SK-MEL-5 (cell line): ENCODE results near the gene ADNP2. TPM values are rescaled to one million over a fixed set of nuclear protein-coding genes. Genes with fewer than 3 reads are reported as not detected.

Experiments used
- DNase-seq: peaks from one replicate; pipeline ENCODE4 v3.0.0-alpha.2; 2016; ENCODE audit warnings: low read depth, low spot score
- in situ Hi-C: cut with HindIII; loops from 2 replicates; pipeline ENCODE4 v1.10.0; 2016; ENCODE audit warnings: low sequenced_read_pairs, high pct_unique_total_duplicates, low pct_unique_long_range_greater_than_20kb
- total RNA-seq: library from RNA; depleted of rRNA; stranded (reverse); fragments of >200 nt; shearing (Covaris generic); gene quantifications from 2 replicates; pipeline ENCODE4 v1.2.3, GENCODE V29; 2014; rRNA removed

ADNP2 gene
- total RNA-seq, 1 experiment from 2014 or later: 13.3 TPM

GRCh38 chr18:80178935-80179818 is 70.1 kb downstream of the ADNP2 start:
- no peak for DNase-seq
- in situ Hi-C loops: no loop called here

- DNase-seq: no peak
- in situ Hi-C loops: no loop called here
Observed at GRCh38 chr18:80179857-80180558, 70.9 kb downstream of the ADNP2 start.

GRCh38 chr18:80180778-80181564 is 71.9 kb downstream of the ADNP2 start:
- in situ Hi-C loops: no loop called here
- no peak for DNase-seq

- DNase-seq: no peak
- in situ Hi-C loops: no loop called here
Observed at GRCh38 chr18:80181642-80182461, 72.8 kb downstream of the ADNP2 start.

- no peak for DNase-seq
- in situ Hi-C loops: no loop called here
Observed at GRCh38 chr18:80182855-80183254, 73.8 kb downstream of the ADNP2 start.

- no peak for DNase-seq
- in situ Hi-C loops: no loop called here
Observed at GRCh38 chr18:80183273-80184050, 74.4 kb downstream of the ADNP2 start.

GRCh38 chr18:80184243-80184772 is 75.2 kb downstream of the ADNP2 start:
- in situ Hi-C loops: no loop called here
- no peak for DNase-seq

GRCh38 chr18:80185545-80185944 is 76.5 kb downstream of the ADNP2 start:
- in situ Hi-C loops: no loop called here
- no peak for DNase-seq

- DNase-seq: no peak
- in situ Hi-C loops: no loop called here
Observed at GRCh38 chr18:80187956-80188642, 79.0 kb downstream of the ADNP2 start.

- in situ Hi-C loops: no loop called here
- no peak for DNase-seq
Observed at GRCh38 chr18:80188643-80189530, 79.8 kb downstream of the ADNP2 start.

- no peak for DNase-seq
- in situ Hi-C loops: no loop called here
Observed at GRCh38 chr18:80189531-80189865, 80.4 kb downstream of the ADNP2 start.

Other genes starting within 250 kb of the ADNP2 start
- 16.9 and 18.3 TPM in 2 replicates for gene SLC66A2, start 157.6 kb upstream of the ADNP2 start, total RNA-seq
- 23.4 and 28.1 TPM in 2 replicates for gene HSBP1L1, start 144.6 kb upstream of the ADNP2 start, total RNA-seq
- gene TXNL4A, start 120.7 kb upstream of the ADNP2 start, total RNA-seq: 126 and 158 TPM in 2 replicates
- gene RBFA, start 74.8 kb upstream of the ADNP2 start, total RNA-seq: 33.2 and 33.7 TPM in 2 replicates
- gene PARD6G, start 138.3 kb downstream of the ADNP2 start, total RNA-seq: 8.6 and 8.8 TPM in 2 replicates